PC-9 (cell line): Measurements from ENCODE around the gene IGFLR1. TPM values are rescaled to one million over a fixed set of nuclear protein-coding genes. Genes with fewer than 3 reads are reported as not detected.

Experiments used
- BruUV-seq: library from RNA; stranded (reverse); fragments of 400-500 nt; replicated peaks from 2 replicates; lab custom pipeline; 2021; lab: Mats Ljungman, UMichigan
- CTCF ChIA-PET: fragments of 300-600 bp; sonication (Branson Sonifier 250); formaldehyde crosslinking; loops from one replicate; lab custom pipeline; 2022; ENCODE audit warnings: antibody characterized with exemption; lab: Charles Lee
- POLR2A ChIA-PET: fragments of 300-600 bp; sonication (Branson Sonifier 250); formaldehyde crosslinking; loops from one replicate; lab custom pipeline; 2022; ENCODE audit warnings: antibody characterized with exemption; ENCODE audit not compliant: unreplicated experiment; lab: Charles Lee
- DNase-seq, 2 experiments: peaks; one replicate each; pipeline versions ENCODE4 v3.0.0 to v3.0.0-alpha.2; 2015 to 2022; ENCODE audit warnings: mixed read lengths in 1 of 2
- H2AFZ ChIP-seq: fragments of 200-600 bp; sonication (generic); 2 replicates; pipeline ENCODE4 v1.8.1; 2017; ENCODE audit warnings: antibody characterized with exemption
- H3F3A ChIP-seq: fragments of 200-600 bp; sonication (generic); 2 replicates; pipeline ENCODE4 v1.8.1; 2017; ENCODE audit warnings: antibody characterized with exemption, mild to moderate bottlenecking, low read depth; ENCODE audit not compliant: insufficient read depth
- H3K27ac ChIP-seq: fragments of 200-600 bp; sonication (generic); 2 replicates; pipeline ENCODE4 v1.6.1; 2016; ENCODE audit warnings: mixed run types
- H3K27me3 ChIP-seq: fragments of 200-600 bp; sonication (generic); 2 replicates; pipeline ENCODE4 v1.6.1; 2016; ENCODE audit warnings: low read depth, mixed run types; ENCODE audit not compliant: insufficient read depth
- H3K36me3 ChIP-seq: fragments of 200-600 bp; sonication (generic); 2 replicates; pipeline ENCODE4 v1.6.1; 2016; ENCODE audit warnings: low read depth, mixed run types
- H3K4me1 ChIP-seq: fragments of 200-600 bp; sonication (generic); replicated peaks from 2 replicates; pipeline ENCODE4 v1.6.1; 2016; ENCODE audit warnings: mixed run types; ENCODE audit not compliant: insufficient read depth
- H3K4me2 ChIP-seq: fragments of 200-600 bp; sonication (generic); 2 replicates; pipeline ENCODE4 v1.6.1; 2017; ENCODE audit warnings: mixed run types
- H3K4me3 ChIP-seq: fragments of 200-600 bp; sonication (generic); 2 replicates; pipeline ENCODE4 v1.6.1; 2016; ENCODE audit warnings: mixed run types
- H3K79me2 ChIP-seq: fragments of 200-600 bp; sonication (generic); 2 replicates; pipeline ENCODE4 v1.6.1; 2017; ENCODE audit warnings: low read depth, mixed run types
- H3K9me2 ChIP-seq: fragments of 200-600 bp; sonication (generic); 2 replicates; pipeline ENCODE4 v1.8.1; 2017; ENCODE audit warnings: mild to moderate bottlenecking; ENCODE audit not compliant: insufficient read depth
- H3K9me3 ChIP-seq: fragments of 200-600 bp; sonication (generic); 2 replicates; pipeline ENCODE4 v1.8.1; 2016; ENCODE audit warnings: low read depth; ENCODE audit not compliant: insufficient read depth
- H4K20me1 ChIP-seq: fragments of 200-600 bp; sonication (generic); 2 replicates; pipeline ENCODE4 v1.8.1; 2017; ENCODE audit not compliant: insufficient read depth
- EZH2 ChIP-seq: fragments of 200-600 bp; sonication (generic); IDR thresholded peaks from 2 replicates; pipeline ENCODE4 v1.8.0; 2017; ENCODE audit warnings: antibody characterized with exemption, low read depth
- intact Hi-C: fragments of 100-400 bp; cut with micrococcal nuclease; formaldehyde crosslinking; loops from one replicate; pipeline ENCODE4 v1.10.0; 2022; ENCODE audit not compliant: unreplicated experiment
- total RNA-seq: library from RNA; stranded (reverse); gene quantifications from 2 replicates; pipeline ENCODE4 v1.2.3, GENCODE V29; 2021
- TF ChIP-seq, protein P1 (sequence below): fragments of 200-600 bp; sonication (generic); conservative IDR thresholded peaks from 2 replicates; pipeline ENCODE4 v1.6.1; 2017; ENCODE audit warnings: mixed run types, antibody characterized with exemption, mild to moderate bottlenecking, moderate library complexity

Gene IGFLR1
- total RNA-seq, 1 experiment from 2014 or later, result 9.7 TPM

- Histone ChIP-seq H3F3A (peaks cover 19% of the 10 kb centered on the region), H3K27me3 (no peaks in the 10 kb centered on the region), H3K4me2 (peak within 1 kb of the TSS; percentile 95), H3K4me3 (peak within 1 kb of the TSS; percentile 67), H2AFZ (peak within 1 kb of the TSS; percentile 75), H3K36me3 (no peaks in the 10 kb centered on the region; the same call in 1 of the 2 replicates), H3K27ac (peak within 1 kb of the TSS; percentile 67), H4K20me1 (peaks cover 4% of the 10 kb centered on the region; the same call in 1 of the 2 replicates), H3K9me2 (no peaks in the 10 kb centered on the region), H3K4me1 (peaks cover 13% of the 10 kb centered on the region), H3K9me3 (no peaks in the 10 kb centered on the region), H3K79me2 (peaks cover 19% of the 10 kb centered on the region)
- intact Hi-C loops, result no loop called here
- ChIA-PET CTCF (no interaction called here), POLR2A (interaction anchor here (0.6 kb wide), 1 partner anchor 8 kb away, joined by 6 read pairs; the partner anchor contains the start of gene LIN37)
- no peak for TF ChIP-seq EZH2
- TF ChIP-seq, protein P1, sequence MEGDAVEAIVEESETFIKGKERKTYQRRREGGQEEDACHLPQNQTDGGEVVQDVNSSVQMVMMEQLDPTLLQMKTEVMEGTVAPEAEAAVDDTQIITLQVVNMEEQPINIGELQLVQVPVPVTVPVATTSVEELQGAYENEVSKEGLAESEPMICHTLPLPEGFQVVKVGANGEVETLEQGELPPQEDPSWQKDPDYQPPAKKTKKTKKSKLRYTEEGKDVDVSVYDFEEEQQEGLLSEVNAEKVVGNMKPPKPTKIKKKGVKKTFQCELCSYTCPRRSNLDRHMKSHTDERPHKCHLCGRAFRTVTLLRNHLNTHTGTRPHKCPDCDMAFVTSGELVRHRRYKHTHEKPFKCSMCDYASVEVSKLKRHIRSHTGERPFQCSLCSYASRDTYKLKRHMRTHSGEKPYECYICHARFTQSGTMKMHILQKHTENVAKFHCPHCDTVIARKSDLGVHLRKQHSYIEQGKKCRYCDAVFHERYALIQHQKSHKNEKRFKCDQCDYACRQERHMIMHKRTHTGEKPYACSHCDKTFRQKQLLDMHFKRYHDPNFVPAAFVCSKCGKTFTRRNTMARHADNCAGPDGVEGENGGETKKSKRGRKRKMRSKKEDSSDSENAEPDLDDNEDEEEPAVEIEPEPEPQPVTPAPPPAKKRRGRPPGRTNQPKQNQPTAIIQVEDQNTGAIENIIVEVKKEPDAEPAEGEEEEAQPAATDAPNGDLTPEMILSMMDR, result no peak
- no peak for DNase-seq
- BruUV-seq, result no TSS peak
Observed at GRCh38 chr19:35756377-35757230, 14.4 kb upstream of the IGFLR1 start, which contains the start of gene HSPB6. Gene HSPB6, minus strand, starts transcription at chr19:35757029. Its CDS starts 21 bp downstream, at chr19:35757008.

DNA sequence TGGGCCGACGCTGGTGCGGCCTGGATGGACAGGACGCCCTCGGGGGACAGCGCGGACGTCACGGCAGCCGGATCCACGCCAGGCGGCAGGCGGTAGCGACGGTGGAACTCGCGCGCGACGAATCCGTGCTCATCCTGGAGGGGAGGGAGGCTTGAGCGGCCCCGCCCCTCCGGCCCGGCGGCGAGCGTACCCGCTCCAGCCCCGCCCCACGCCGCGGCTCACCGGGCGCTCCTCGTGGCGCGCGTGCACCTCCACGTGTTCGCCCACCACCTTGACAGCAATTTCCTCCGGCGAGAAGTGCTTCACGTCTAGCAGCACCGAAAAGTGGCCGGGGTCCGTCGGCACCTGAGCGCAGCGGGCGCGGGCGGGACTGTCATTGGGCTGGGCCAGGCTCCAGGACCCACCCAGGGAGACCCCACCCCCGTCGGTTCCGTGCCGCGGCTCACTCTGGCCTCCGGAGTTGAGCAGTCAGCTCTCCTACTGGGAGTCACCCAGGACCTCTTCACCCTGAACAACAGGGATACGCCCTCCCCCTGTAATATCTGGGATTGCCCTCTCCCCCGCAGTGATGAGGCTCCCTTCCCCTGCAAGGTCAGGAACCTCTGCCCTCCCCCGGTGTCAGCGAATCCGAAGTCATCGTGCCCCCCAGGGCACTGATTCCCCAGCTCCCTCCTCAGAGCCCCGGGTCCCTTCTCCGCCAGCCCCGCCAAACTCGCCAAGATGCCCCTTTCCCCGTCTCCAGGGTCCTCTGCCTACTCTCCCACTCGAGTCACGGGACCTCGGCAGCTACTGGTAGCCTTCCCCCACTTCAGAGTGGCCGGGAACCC is 13.5 kb upstream of the IGFLR1 start:
- H3K9me2 ChIP-seq, result no peaks in the 10 kb centered on the region
- no peak overlapping the region for H3K4me3 ChIP-seq
- H3F3A ChIP-seq, result peaks cover 13% of the 10 kb centered on the region
- no peak for DNase-seq
- no peak overlapping the region for H2AFZ ChIP-seq
- H3K27me3 ChIP-seq, result no peaks in the 10 kb centered on the region
- H3K4me2 ChIP-seq, result no peak overlapping the region
- no TSS peak for BruUV-seq
- H4K20me1 ChIP-seq, result peaks cover 4% of the 10 kb centered on the region; the same call in 1 of the 2 replicates
- TF ChIP-seq EZH2, result no peak
- TF ChIP-seq, protein P1, result no peak
- H3K36me3 ChIP-seq, result no peaks in the 10 kb centered on the region; the same call in 1 of the 2 replicates
- no peak overlapping the region for H3K27ac ChIP-seq
- intact Hi-C loops, result no loop called here
- POLR2A ChIA-PET, result no interaction called here
- CTCF ChIA-PET, result no interaction called here
- H3K79me2 ChIP-seq, result peaks cover 19% of the 10 kb centered on the region
- H3K9me3 ChIP-seq, result no peaks in the 10 kb centered on the region
- peaks cover 13% of the 10 kb centered on the region for H3K4me1 ChIP-seq

GRCh38 chr19:35755131-35755549 is 12.9 kb upstream of the IGFLR1 start:
- H3K79me2 ChIP-seq, result peaks cover 16% of the 10 kb centered on the region
- H3K36me3 ChIP-seq, result no peaks in the 10 kb centered on the region; the same call in 1 of the 2 replicates
- H3K9me2 ChIP-seq, result no peaks in the 10 kb centered on the region
- peaks cover 8% of the 10 kb centered on the region; the same call in 1 of the 2 replicates for H3F3A ChIP-seq
- DNase-seq, result no peak
- intact Hi-C loops, result no loop called here
- peaks cover 19% of the 10 kb centered on the region for H3K4me1 ChIP-seq
- peaks cover 4% of the 10 kb centered on the region; the same call in 1 of the 2 replicates for H4K20me1 ChIP-seq
- BruUV-seq, result no TSS peak
- no peak overlapping the region for H2AFZ ChIP-seq
- TF ChIP-seq, protein P1, result no peak
- no peak for TF ChIP-seq EZH2
- ChIA-PET POLR2A (no interaction called here), CTCF (no interaction called here)
- H3K9me3 ChIP-seq, result no peaks in the 10 kb centered on the region
- no peak overlapping the region for H3K4me3 ChIP-seq
- H3K27me3 ChIP-seq, result no peaks in the 10 kb centered on the region
- no peak overlapping the region for H3K27ac ChIP-seq
- H3K4me2 ChIP-seq, result no peak overlapping the region
